Body of pancreas (tissue), 4 donors: Measurements from ENCODE around the gene NME5.
"Not testable (repeated sequence)": the region's sequence is repeated elsewhere in the genome, so short reads cannot be mapped to it uniquely, and the experiment has no call there.

Experiments
- POLR2A ChIP-seq, 3 donors: fragments of 450-650 bp; IDR thresholded peaks; one replicate each; pipeline ENCODE4 v1.6.1; 2016; ENCODE audit warnings: antibody characterized with exemption in 3 of 3, mild to moderate bottlenecking in 2 of 3
- TF ChIP-seq, protein P1 (sequence below), 7 experiments: fragments of 450-650 bp in 4 of 7; fragments of 200-600 bp in 3 of 7; sonication (generic) in 3 of 7; IDR thresholded peaks; one replicate each; pipeline ENCODE4 v1.5.1; 2016 to 2019; ENCODE audit warnings: antibody characterized with exemption in 7 of 7

DNA sequence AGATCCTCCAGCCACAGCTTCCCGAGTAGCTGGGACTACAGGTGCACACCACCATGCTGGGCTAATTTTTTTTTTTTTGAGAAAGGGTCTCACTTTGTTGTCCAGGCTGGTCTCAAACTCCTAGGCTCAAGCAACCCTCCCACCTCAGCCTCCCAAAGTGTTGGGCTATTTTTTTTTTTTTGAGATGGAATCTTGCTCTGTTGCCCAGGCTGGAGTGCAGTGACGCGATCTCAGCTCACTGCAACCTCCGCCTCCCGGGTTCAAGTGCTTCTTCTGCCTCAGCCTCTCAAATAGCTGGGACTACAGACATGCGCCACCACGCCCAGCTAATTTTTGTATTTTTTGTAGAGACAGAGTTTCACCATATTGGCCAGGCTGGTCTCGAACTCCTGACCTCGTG is 16.7 kb upstream of the NME5 start:
- TF ChIP-seq, protein P1, sequence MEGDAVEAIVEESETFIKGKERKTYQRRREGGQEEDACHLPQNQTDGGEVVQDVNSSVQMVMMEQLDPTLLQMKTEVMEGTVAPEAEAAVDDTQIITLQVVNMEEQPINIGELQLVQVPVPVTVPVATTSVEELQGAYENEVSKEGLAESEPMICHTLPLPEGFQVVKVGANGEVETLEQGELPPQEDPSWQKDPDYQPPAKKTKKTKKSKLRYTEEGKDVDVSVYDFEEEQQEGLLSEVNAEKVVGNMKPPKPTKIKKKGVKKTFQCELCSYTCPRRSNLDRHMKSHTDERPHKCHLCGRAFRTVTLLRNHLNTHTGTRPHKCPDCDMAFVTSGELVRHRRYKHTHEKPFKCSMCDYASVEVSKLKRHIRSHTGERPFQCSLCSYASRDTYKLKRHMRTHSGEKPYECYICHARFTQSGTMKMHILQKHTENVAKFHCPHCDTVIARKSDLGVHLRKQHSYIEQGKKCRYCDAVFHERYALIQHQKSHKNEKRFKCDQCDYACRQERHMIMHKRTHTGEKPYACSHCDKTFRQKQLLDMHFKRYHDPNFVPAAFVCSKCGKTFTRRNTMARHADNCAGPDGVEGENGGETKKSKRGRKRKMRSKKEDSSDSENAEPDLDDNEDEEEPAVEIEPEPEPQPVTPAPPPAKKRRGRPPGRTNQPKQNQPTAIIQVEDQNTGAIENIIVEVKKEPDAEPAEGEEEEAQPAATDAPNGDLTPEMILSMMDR (IDR thresholded peaks at IDR 0.05), result not testable (repeated sequence)
- not testable (repeated sequence) for TF ChIP-seq POLR2A (IDR thresholded peaks at IDR 0.05)
